ENCODE results near the gene KATNB1.

GRCh38 chr16:57704905-57705852 is 30.4 kb upstream of the KATNB1 start:
- TF ChIP-seq, protein P1, sequence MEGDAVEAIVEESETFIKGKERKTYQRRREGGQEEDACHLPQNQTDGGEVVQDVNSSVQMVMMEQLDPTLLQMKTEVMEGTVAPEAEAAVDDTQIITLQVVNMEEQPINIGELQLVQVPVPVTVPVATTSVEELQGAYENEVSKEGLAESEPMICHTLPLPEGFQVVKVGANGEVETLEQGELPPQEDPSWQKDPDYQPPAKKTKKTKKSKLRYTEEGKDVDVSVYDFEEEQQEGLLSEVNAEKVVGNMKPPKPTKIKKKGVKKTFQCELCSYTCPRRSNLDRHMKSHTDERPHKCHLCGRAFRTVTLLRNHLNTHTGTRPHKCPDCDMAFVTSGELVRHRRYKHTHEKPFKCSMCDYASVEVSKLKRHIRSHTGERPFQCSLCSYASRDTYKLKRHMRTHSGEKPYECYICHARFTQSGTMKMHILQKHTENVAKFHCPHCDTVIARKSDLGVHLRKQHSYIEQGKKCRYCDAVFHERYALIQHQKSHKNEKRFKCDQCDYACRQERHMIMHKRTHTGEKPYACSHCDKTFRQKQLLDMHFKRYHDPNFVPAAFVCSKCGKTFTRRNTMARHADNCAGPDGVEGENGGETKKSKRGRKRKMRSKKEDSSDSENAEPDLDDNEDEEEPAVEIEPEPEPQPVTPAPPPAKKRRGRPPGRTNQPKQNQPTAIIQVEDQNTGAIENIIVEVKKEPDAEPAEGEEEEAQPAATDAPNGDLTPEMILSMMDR (conservative IDR thresholded peaks at IDR 0.05; ENCODE audit: low read length): no peak
- TF ChIP-seq EZH2phosphoT487 (IDR thresholded peaks at IDR 0.05; ENCODE audit: borderline replicate concordance, low read depth, low read length): no peak

Data from OCI-LY7 (cell line).